HepG2 (cell line): Measurements from ENCODE around the gene PLXNB2. TPM values are rescaled to one million over a fixed set of nuclear protein-coding genes. Genes with fewer than 3 reads are reported as not detected.

Experiments used
- CERS6 ChIP-seq: sonication (generic); formaldehyde crosslinking; IDR thresholded peaks from 2 replicates; pipeline ENCODE4 v1.5.0; 2020; ENCODE audit warnings: missing genetic modification reagents
- FOXK1 ChIP-seq: sonication (generic); formaldehyde crosslinking; IDR thresholded peaks from 2 replicates; pipeline ENCODE4 v1.4.0; 2020; ENCODE audit warnings: low read depth, missing genetic modification reagents, borderline replicate concordance
- GTF2F1 ChIP-seq: fragments of 150-350 bp; IDR thresholded peaks from 2 replicates; pipeline ENCODE4 v1.6.1; 2014; ENCODE audit warnings: low read length
- HNRNPUL1 ChIP-seq: fragments of 200-400 bp; formaldehyde crosslinking; IDR thresholded peaks from 2 replicates; pipeline ENCODE4 v1.6.1; 2017; ENCODE audit warnings: low read depth, mild to moderate bottlenecking, low read length, moderate library complexity
- KAT8 ChIP-seq: IDR thresholded peaks from 2 replicates; pipeline ENCODE4 v1.6.1; 2016; ENCODE audit warnings: missing genetic modification reagents, missing compliant biosample characterization
- LRRFIP1 ChIP-seq: sonication (generic); formaldehyde crosslinking; conservative IDR thresholded peaks from 2 replicates; pipeline ENCODE4 v1.4.0; 2020; ENCODE audit warnings: missing genetic modification reagents
- NR2C2 ChIP-seq: sonication (generic); formaldehyde crosslinking; IDR thresholded peaks from 2 replicates; pipeline ENCODE4 v1.4.0; 2020; ENCODE audit warnings: missing genetic modification reagents, mild to moderate bottlenecking, moderate library complexity, borderline replicate concordance
- PLRG1 ChIP-seq: fragments of 450-650 bp; conservative IDR thresholded peaks from 2 replicates; pipeline ENCODE4 v1.6.1; 2016
- RELA ChIP-seq: sonication (generic); formaldehyde crosslinking; IDR thresholded peaks from 2 replicates; pipeline ENCODE4 v1.4.0; 2020; ENCODE audit warnings: missing genetic modification reagents
- SAFB2 ChIP-seq: sonication (generic); formaldehyde crosslinking; IDR thresholded peaks from 2 replicates; pipeline ENCODE4 v1.5.1; 2020; ENCODE audit warnings: missing genetic modification reagents, low read depth, mild to moderate bottlenecking, borderline replicate concordance
- SALL2 ChIP-seq: sonication (generic); formaldehyde crosslinking; IDR thresholded peaks from 2 replicates; pipeline ENCODE4 v1.8.1; 2023; ENCODE audit warnings: mild to moderate bottlenecking, missing genetic modification reagents, inconsistent platforms
- SMAD1 ChIP-seq: sonication (generic); formaldehyde crosslinking; IDR thresholded peaks from 2 replicates; pipeline ENCODE4 v1.4.0; 2020; ENCODE audit warnings: missing genetic modification reagents, low read depth, mild to moderate bottlenecking, borderline replicate concordance
- SRY ChIP-seq: sonication (generic); formaldehyde crosslinking; IDR thresholded peaks from 2 replicates; pipeline ENCODE4 v1.8.0; 2022; ENCODE audit warnings: mild to moderate bottlenecking, missing genetic modification reagents
- TFAP4 ChIP-seq: sonication (generic); IDR thresholded peaks from 2 replicates; pipeline ENCODE4 v1.6.1; 2016; ENCODE audit warnings: low read depth, borderline replicate concordance
- TRIM22 ChIP-seq: fragments of 450-650 bp; IDR thresholded peaks from 2 replicates; pipeline ENCODE4 v1.6.1; 2017
- ZBTB14 ChIP-seq: sonication (generic); formaldehyde crosslinking; IDR thresholded peaks from 2 replicates; pipeline ENCODE4 v1.4.0; 2020; ENCODE audit warnings: missing genetic modification reagents
- ZBTB26 ChIP-seq: IDR thresholded peaks from 2 replicates; pipeline ENCODE4 v1.6.1; 2016; ENCODE audit warnings: missing compliant biosample characterization, missing genetic modification reagents, borderline replicate concordance
- ZFX ChIP-seq: sonication (generic); formaldehyde crosslinking; IDR thresholded peaks from 2 replicates; pipeline ENCODE4 v1.4.0; 2020; ENCODE audit warnings: mild to moderate bottlenecking, low read depth, missing genetic modification reagents, moderate library complexity
- ZMAT3 ChIP-seq: sonication (generic); formaldehyde crosslinking; conservative IDR thresholded peaks from 2 replicates; pipeline ENCODE4 v1.7.0; 2021; ENCODE audit warnings: missing genetic modification reagents
- ZNF292 ChIP-seq: sonication (generic); formaldehyde crosslinking; IDR thresholded peaks from 2 replicates; pipeline ENCODE4 v1.8.1; 2022; ENCODE audit warnings: mild to moderate bottlenecking, low read depth, missing genetic modification reagents, borderline replicate concordance
- ZNF563 ChIP-seq: sonication (generic); formaldehyde crosslinking; IDR thresholded peaks from 2 replicates; pipeline ENCODE4 v1.8.0; 2022; ENCODE audit warnings: mild to moderate bottlenecking, moderate library complexity, missing genetic modification reagents
- ZNF598 ChIP-seq: sonication (generic); formaldehyde crosslinking; IDR thresholded peaks from 2 replicates; pipeline ENCODE4 v1.5.1; 2020; ENCODE audit warnings: mild to moderate bottlenecking, missing genetic modification reagents, borderline replicate concordance
- ZNF878 ChIP-seq: sonication (generic); formaldehyde crosslinking; IDR thresholded peaks from 2 replicates; pipeline ENCODE4 v1.8.1; 2023; ENCODE audit warnings: mild to moderate bottlenecking, missing genetic modification reagents, moderate library complexity
- polyA plus RNA-seq, 8 experiments: library from polyadenylated mRNA; depleted of rRNA in 3 of 8; stranded (reverse) in 7 of 8; unstranded in 1 of 8; fragments of >200 nt; fragmentation: Illumina TruSeq in 4 of 8; extraction: Trizol in 4 of 8; gene quantifications; 2 replicates each; pipeline versions ENCODE4 v1.2.1 to v1.2.3, GENCODE V29; 2011 to 2016; ENCODE audit warnings: low read depth in 4 of 8, missing spikeins in 1 of 8, mixed read lengths in 1 of 8; ENCODE audit not compliant: insufficient read depth in 1 of 8
- total RNA-seq, 5 experiments: library from RNA; depleted of rRNA; stranded (reverse); fragments of >200 nt; fragmentation: Illumina TruSeq; extraction: Trizol; gene quantifications; 2 replicates each; pipeline ENCODE4 v1.2.3, GENCODE V29; 2016; ENCODE audit warnings: low read depth in 1 of 5

Gene PLXNB2
- total and polyA plus RNA-seq, 2 of the 13 experiments (the other 11 are each of a cell fraction or from before 2014, with no cell fraction given): 32.6 to 68.9 TPM

- TF ChIP-seq LRRFIP1 (CRISPR knock-in tag): no peak
- no peak for TF ChIP-seq SAFB2 (CRISPR knock-in tag)
- no peak for TF ChIP-seq GTF2F1
- TF ChIP-seq KAT8 (CRISPR knock-in tag): no peak
- TF ChIP-seq HNRNPUL1: no peak
- no peak for TF ChIP-seq SMAD1 (CRISPR knock-in tag)
- TF ChIP-seq ZFX (CRISPR knock-in tag): no peak
- no peak for TF ChIP-seq ZNF878 (CRISPR knock-in tag)
- TF ChIP-seq FOXK1 (CRISPR knock-in tag): peak; percentile 13; the same call in 1 of the 2 replicates
- TF ChIP-seq TFAP4: peak; percentile 94
- no peak for TF ChIP-seq ZMAT3 (CRISPR knock-in tag)
- no peak for TF ChIP-seq ZNF598
- TF ChIP-seq NR2C2 (CRISPR knock-in tag): no peak
- TF ChIP-seq ZNF563: no peak
- no peak for TF ChIP-seq TRIM22
- TF ChIP-seq SRY (CRISPR knock-in tag): 0 out of 2 replicates have a peak, but pooled peaks have one; percentile 17
- no peak for TF ChIP-seq ZBTB26 (CRISPR knock-in tag)
- TF ChIP-seq CERS6 (CRISPR knock-in tag): no peak
- no peak for TF ChIP-seq ZNF292 (CRISPR knock-in tag)
- no peak for TF ChIP-seq SALL2 (CRISPR knock-in tag)
- no peak for TF ChIP-seq ZBTB14 (CRISPR knock-in tag)
- no peak for TF ChIP-seq RELA
- no peak for TF ChIP-seq PLRG1
Observed at GRCh38 chr22:50305923-50306566, 1.4 kb downstream of the PLXNB2 start (continued).
